Uterus (tissue), 4 donors: ENCODE results near the gene ATP5F1D. TPM values are rescaled to one million over a fixed set of nuclear protein-coding genes. Genes with fewer than 3 reads are reported as not detected.
A peak's percentile ranks its signal among the peaks of the same experiment; 100 is the strongest.

ENCODE experiments used
- DNase-seq, 2 donors: peaks; one replicate each; pipeline ENCODE4 v3.0.0-alpha.2; 2019 to 2020
- H3K27ac ChIP-seq, 2 donors: fragments of 200-600 bp; sonication (generic); 1 replicate in 1 of 2; 2 replicates in 1 of 2; pipeline ENCODE4 v1.5.1; 2016 to 2018
- H3K27me3 ChIP-seq, 2 donors: fragments of 200-600 bp; sonication (generic); one replicate each; pipeline ENCODE4 v1.5.1; 2018 to 2019; ENCODE audit warnings: control low read depth in 1 of 2
- H3K36me3 ChIP-seq, 2 donors: fragments of 200-600 bp; sonication (generic); one replicate each; pipeline ENCODE4 v1.5.1; 2019; ENCODE audit warnings: control low read depth in 1 of 2
- H3K4me1 ChIP-seq, 2 donors: fragments of 200-600 bp; sonication (generic); one replicate each; pipeline ENCODE4 v1.5.1; 2018 to 2019; ENCODE audit warnings: control low read depth in 1 of 2
- H3K4me3 ChIP-seq, 2 donors: fragments of 200-600 bp; sonication (generic); 1 replicate in 1 of 2; 2 replicates in 1 of 2; pipeline ENCODE4 v1.5.1; 2018 to 2019; ENCODE audit warnings: mild to moderate bottlenecking in 1 of 2
- H3K9me3 ChIP-seq, 2 donors: fragments of 200-600 bp; sonication (generic); one replicate each; pipeline ENCODE4 v1.5.1; 2019; ENCODE audit warnings: control low read depth in 1 of 2
- POLR2A ChIP-seq, 2 donors: fragments of 450-650 bp; IDR thresholded peaks; one replicate each; pipeline ENCODE4 v1.6.1; 2016; ENCODE audit warnings: antibody characterized with exemption in 2 of 2, mild to moderate bottlenecking in 1 of 2, moderate library complexity in 1 of 2
- intact Hi-C: fragments of 100-400 bp; cut with DNase I; formaldehyde crosslinking; loops from one replicate; pipeline ENCODE4 v1.15.1; 2023; ENCODE audit warnings: low total_unique reads
- total RNA-seq, 4 donors: library from RNA; depleted of rRNA in 3 of 4; stranded (reverse); fragments of >200 nt in 3 of 4; gene quantifications; one replicate each; pipeline versions ENCODE4 v1.1.0 to v1.2.4, GENCODE V29; 2014 to 2023
- TF ChIP-seq, protein P1 (sequence below), 4 experiments: fragments of 200-600 bp in 2 of 4; fragments of 450-650 bp in 2 of 4; sonication (generic) in 2 of 4; IDR thresholded peaks; one replicate each; pipeline ENCODE4 v1.5.1; 2016 to 2019; ENCODE audit warnings: antibody characterized with exemption in 4 of 4, mild to moderate bottlenecking in 2 of 4, moderate library complexity in 1 of 4
- donor health status: DM: yes; HTN: yes; CAD: no.

The ATP5F1D gene
- total RNA-seq, 4 donors from 2014 or later = 4.7 to 164 (median 68.9) TPM

DNA sequence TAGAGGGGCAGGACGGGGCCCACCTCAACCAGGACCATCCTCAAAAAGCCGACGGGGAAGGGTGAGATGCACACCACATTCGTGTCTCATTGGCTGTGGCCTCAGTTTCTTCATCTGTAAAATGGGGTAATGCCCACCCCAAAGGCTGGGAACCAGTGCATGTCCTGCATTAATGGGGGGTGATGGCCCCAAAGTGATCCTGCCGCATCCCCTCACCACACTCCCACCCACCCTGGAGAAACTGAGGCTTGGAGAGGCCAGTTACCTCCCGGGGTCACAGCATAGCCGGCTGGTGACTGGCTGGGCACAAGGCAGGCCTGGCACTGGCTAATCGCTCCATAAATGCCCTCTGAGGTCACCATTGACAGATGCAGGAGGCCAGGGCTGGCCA lies 6.2 kb downstream of the ATP5F1D start:
- Histone ChIP-seq H3K4me1 (peaks cover 0 to 21% of the 10 kb centered on the region in 2 donors), H3K4me3 (peak overlapping the region; percentile 66 to 71)
- intact Hi-C loops = no loop called here

DNA sequence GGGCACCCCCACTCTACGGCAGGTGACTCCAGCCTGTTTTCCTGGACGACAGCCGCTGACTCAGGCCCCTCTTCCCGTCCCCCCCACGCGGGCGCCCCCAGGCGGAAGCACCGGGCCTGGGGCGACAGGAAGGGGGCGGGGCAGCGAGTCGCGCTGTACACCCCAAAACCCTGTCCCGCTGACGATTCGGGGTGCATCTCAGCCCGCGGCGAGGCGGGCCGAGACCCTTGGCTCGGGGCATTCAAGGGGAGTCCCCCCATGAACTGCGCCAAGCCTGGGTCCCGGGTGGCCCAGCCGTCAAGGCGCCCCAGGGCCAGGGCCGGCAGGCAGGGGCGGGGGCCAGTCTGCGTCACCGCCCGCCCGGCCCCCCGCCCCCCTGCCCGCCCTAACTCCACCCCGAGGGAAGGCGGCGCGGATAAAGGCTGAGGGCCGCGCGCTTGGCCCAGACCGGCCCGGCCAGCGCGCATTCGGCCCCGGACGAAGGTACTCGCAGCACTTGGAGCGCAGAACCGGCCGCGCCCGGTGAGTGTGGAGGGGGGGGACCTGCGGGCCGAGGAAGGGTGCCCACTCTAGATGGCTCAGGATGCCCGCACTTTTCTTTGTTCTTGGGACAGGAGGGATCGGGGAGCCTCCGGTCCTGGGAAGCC lies 6.7 kb downstream of the ATP5F1D start, which contains the start of gene MIDN:
Gene MIDN, plus strand, starts transcription at position 445 of the 647 bp plus-strand sequence. CDS start 1,714 bp downstream, outside the sequence.
- Histone ChIP-seq H3K4me3 (peak within 1 kb of the TSS; percentile 66 to 71), H3K9me3 (no peaks in the 10 kb centered on the region), H3K27me3 (no peaks in the 10 kb centered on the region), H3K27ac (peak within 1 kb of the TSS; percentile 99 to 100), H3K36me3 (no peaks in the 10 kb centered on the region), H3K4me1 (peaks cover 0 to 21% of the 10 kb centered on the region in 2 donors)
- peak; percentile 82 to 87 for DNase-seq
- intact Hi-C loops = no loop called here
- TF ChIP-seq, protein P1, sequence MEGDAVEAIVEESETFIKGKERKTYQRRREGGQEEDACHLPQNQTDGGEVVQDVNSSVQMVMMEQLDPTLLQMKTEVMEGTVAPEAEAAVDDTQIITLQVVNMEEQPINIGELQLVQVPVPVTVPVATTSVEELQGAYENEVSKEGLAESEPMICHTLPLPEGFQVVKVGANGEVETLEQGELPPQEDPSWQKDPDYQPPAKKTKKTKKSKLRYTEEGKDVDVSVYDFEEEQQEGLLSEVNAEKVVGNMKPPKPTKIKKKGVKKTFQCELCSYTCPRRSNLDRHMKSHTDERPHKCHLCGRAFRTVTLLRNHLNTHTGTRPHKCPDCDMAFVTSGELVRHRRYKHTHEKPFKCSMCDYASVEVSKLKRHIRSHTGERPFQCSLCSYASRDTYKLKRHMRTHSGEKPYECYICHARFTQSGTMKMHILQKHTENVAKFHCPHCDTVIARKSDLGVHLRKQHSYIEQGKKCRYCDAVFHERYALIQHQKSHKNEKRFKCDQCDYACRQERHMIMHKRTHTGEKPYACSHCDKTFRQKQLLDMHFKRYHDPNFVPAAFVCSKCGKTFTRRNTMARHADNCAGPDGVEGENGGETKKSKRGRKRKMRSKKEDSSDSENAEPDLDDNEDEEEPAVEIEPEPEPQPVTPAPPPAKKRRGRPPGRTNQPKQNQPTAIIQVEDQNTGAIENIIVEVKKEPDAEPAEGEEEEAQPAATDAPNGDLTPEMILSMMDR (IDR thresholded peaks at IDR 0.05) = peak in 2 of 4 experiments; percentile 13 to 30
- peak; percentile 79 to 85 for TF ChIP-seq POLR2A (IDR thresholded peaks at IDR 0.05)

More for the DNA sequence above, 6.2 kb downstream of the ATP5F1D start:
- TF ChIP-seq, protein P1 (IDR thresholded peaks at IDR 0.05) = no peak
- no peak for TF ChIP-seq POLR2A (IDR thresholded peaks at IDR 0.05)
- no peak for DNase-seq
- Histone ChIP-seq H3K9me3 (no peaks in the 10 kb centered on the region), H3K27ac (peak overlapping the region; percentile 99 to 100), H3K27me3 (no peaks in the 10 kb centered on the region), H3K36me3 (no peaks in the 10 kb centered on the region)

DNA sequence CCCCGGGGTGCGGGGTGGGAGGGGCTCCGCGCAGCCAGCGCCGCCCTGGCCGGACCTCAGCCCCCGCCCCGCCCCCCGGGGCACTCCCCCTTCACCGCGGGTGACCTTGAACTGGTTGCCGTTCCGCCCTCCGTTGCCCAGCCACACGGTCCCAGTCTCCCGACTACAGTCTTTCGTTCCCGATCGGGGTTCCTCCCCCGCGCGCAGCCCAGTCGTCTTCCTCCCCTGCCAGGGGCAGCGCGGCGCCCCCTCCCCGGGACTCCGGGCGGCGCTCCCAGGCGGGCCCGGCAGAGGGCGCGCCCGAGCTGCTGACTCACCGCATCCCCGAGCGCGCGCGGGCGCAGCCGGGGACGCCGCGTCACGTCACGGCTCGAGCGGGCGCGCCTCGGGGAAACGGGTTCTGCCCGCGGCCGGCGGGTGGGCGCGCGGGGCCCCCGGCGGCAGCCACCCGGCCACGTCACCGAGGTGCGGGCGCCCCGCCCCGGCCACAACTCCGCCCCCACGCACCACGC lies 7.3 kb downstream of the ATP5F1D start:
- no peak for TF ChIP-seq POLR2A (IDR thresholded peaks at IDR 0.05)
- TF ChIP-seq, protein P1 (IDR thresholded peaks at IDR 0.05) = peak; percentile 76 to 98 (median 95)
- DNase-seq = peak in 1 of 2 donors; percentile 87
- H3K27ac ChIP-seq = peak overlapping the region; percentile 99 to 100
- H3K27me3 ChIP-seq = no peaks in the 10 kb centered on the region
- peaks cover 0 to 25% of the 10 kb centered on the region in 2 donors for H3K4me1 ChIP-seq
- no peaks in the 10 kb centered on the region for H3K36me3 ChIP-seq
- H3K9me3 ChIP-seq = no peaks in the 10 kb centered on the region
- intact Hi-C loops = no loop called here
- peak overlapping the region; percentile 66 to 71 for H3K4me3 ChIP-seq

DNA sequence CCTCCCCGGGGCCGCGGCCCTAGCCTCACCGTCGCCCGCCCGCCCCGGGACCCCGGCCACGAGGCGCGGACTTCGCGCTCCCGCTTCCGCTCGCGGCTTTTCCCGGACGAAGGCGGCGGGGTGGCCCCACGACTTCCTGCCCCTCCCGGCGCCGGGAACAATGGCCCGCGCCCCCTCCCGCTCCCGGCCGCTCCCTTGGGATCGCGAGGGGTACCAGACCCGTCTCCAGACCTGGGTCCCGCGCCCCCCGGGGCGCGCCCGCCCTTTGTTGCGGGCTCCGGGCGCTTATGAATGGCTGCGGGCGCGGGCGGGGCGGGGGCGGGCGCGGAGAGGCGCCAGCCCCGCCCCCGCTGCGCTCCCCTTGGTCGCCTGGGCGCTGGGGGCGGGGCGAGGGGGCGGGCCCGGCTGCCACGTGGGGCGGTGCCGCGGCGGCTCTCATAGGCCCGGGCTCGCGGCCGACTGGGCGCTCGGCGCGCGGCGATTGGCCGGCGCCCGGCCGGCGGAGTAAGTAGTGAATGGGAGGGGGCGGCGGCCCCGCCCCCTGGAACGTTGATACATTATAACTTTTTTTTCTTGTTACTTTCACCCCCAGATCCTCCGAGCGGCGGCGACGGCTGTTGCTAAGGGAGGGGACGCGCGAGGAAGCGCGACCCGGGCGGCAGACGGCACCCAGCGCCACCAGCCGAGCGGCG lies 7.9 kb downstream of the ATP5F1D start:
- H3K4me3 ChIP-seq = peak overlapping the region; percentile 70 to 86
- peak; percentile 94 to 95 for DNase-seq
- peaks cover 0 to 26% of the 10 kb centered on the region in 2 donors for H3K4me1 ChIP-seq
- H3K36me3 ChIP-seq = no peaks in the 10 kb centered on the region
- H3K9me3 ChIP-seq = no peaks in the 10 kb centered on the region
- H3K27ac ChIP-seq = peak overlapping the region; percentile 99 to 100
- H3K27me3 ChIP-seq = no peaks in the 10 kb centered on the region
- peak; percentile 84 to 88 for TF ChIP-seq POLR2A (IDR thresholded peaks at IDR 0.05)
- TF ChIP-seq, protein P1 (IDR thresholded peaks at IDR 0.05) = peak in 1 of 4 experiments; percentile 22
- intact Hi-C loops = no loop called here
